Measurements from ENCODE around the gene PROKR1.
"Not testable (repeated sequence)": the region's sequence is repeated elsewhere in the genome, so short reads cannot be mapped to it uniquely, and the experiment has no call there.

PROKR1 gene

DNA sequence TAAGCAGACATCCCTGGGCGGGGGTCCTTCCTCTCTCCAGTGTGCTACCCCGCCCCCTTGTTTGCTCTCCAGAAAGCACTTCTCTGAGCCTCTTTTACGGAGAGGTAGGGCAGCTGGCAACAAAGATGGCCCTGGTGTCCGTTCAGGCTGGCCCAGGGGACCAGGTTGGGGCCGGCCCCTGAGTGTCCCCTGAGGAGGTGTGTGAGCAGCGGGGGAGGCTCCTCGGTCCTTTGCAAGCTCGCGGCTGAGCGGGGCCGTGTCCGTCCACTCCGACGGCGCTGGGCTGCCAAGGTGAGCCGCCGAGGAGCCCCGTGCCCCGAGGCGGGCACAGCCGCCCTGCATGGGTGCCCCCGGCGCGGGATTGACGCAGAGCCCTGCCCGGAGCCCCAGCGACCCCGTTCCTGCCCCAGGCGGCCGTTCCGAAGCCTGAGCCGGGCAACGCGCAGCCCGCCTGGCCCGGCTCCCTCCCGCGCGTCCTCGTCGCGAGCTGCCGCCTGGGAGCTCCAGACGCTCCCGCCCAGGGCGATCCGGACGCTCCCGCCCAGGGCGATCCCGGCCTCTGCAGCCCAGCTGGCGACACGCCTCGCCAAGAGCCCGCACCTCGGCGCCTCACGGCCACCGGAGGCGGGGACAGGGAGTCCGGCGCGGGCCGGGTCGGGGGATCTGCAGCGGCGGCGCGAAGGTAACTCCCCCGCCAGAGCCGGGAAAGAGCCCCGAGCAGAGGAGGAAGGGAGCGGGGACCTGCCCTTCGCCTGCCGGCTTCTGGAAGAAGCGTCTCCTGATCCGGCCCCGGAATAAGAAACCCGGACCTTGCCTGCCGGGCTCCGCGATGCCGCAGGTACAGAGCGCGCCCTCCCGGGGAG is at the start of gene PROKR1:
PROKR1 (plus strand) TSS at position 569 of the 863 bp plus-strand sequence. CDS start 2,243 bp downstream, outside the sequence.
- no peak for DNase-seq

- DNase-seq: no peak
Measured at GRCh38 chr2:68594041-68594440, 49.3 kb upstream of the PROKR1 start.

DNA sequence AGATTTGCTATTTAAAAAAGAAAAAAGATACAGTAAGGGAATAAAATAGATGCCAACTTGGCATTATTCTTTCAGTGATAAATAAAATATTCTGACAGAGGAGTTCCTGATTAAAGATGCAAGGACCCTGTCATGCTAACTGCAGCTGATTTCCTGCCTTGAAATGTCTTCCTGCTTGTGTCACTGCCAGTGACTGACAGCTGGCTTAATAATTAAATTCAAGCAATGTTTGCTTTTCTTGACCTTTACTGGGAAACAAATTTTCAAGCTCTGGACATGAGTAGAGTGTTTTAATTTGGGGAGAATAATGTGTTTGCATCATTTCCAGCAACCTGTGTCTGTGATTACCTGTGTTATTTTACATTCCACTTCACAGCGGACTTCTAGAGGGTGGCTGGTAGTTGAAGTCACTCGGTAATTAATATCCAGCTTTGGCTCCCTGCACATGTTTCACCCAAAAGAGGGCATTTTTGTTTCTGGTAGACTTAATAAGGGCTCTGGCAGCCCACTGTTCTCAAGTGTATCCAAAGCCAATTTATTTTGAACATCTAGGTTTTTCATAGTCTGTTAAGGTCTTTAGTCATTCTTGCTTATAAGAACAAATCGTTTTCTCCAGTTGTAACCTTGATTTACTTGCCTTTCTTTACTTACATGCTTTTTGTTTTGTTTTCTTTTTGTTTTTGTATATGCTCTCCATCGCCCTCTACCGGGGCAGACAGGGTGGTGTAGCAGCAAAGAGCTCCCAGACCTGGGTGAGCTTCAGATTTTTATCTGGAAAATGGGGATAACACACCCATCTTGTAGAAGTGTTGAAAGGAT is 48.5 kb upstream of the PROKR1 start:
- DNase-seq: peak; percentile 33

GRCh38 chr2:68595493-68595785 is 47.9 kb upstream of the PROKR1 start:
- not testable (repeated sequence) for DNase-seq

DNA sequence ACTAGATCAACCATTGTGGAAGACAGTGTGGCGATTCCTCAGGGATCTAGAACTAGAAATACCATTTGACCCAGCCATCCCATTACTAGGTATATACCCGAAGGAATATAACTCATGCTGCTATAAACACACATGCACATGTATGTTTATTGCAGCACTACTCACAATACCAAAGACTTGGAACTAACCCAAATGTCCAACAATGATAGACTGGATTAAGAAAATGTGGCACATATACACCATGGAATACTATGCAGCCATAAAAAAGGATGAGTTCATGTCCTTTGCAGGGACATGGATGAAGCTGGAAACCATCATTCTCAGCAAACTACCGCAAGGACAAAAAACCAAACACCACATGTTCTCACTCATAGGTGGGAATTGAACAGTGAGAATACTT is 42.9 kb upstream of the PROKR1 start:
- DNase-seq: not testable (repeated sequence)

DNA sequence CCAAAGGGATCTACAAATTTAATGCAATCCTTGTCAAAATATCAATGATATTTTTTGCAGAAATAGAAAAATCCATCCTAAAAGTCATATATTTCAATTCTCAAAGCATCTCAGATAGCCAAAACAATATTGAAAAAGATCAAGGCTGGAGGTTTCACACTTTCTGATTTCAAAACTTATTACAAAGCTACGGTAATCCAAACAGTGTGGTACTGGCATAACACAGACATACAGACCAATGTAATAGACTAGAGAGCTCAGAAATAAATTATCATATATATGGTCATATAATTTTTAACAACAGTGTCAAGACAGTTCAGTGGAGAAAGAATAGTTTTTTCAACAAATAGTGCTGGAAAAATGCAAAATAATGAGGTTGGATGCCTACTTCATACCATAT is 40.3 kb upstream of the PROKR1 start:
- DNase-seq: no peak

DNA sequence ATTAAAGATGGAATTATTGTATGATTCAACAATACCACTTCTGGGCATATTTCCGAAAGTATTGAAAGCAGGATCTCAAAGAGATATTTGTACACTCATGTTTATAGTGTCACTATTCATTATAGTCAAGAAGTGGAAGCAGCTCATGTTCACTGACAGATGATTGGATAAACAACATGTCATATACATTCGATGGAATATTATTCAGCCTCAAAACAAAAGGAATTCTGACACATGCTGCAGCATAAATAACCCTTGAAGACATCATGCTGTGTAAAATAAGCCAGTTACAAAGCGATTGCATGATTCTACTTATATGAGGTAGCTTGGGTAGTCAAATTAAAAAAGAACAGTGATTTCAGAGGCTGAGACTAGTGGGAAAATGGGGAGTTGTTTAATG is 39.3 kb upstream of the PROKR1 start:
- DNase-seq: no peak

DNA sequence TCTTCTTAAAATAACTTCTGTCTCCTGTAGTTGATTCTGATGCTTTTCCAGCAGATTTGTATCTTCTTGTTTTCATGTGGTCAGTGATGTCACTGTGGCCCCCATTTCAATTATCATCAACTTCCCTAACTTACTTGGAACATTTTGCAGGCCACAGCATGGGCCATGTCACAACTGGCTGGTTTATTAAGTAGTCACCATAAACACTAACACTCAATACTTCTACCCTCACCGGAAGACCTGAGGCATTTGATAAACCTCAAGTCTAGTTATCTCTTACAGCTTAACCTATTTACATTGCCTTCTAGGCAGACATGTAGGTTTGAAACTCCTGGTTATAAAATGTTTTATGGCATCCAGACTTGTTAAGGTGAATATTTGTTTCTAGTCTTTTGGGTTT is 37.4 kb upstream of the PROKR1 start:
- no peak for DNase-seq

DNA sequence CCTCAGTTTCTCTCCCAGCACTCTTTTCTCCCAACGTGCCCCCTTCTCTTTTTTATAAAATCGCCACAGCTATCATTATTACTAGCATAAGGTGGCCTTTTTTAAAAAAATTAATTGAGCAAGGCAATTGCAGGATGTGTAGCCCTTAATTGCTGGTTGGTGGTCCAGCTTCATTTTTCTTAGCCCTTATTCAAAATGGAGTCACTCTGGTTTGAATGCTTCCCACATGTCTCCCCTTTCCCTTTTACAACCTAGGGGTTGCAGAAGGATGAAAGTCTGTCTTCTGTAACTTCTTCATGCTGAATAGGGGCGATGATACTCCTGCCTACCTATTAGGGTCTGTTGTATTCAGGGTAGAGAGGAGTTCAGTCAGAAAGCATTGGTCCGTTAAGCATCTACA is 36.6 kb upstream of the PROKR1 start:
- DNase-seq: no peak

GRCh38 chr2:68607837-68608236 is 35.5 kb upstream of the PROKR1 start:
- DNase-seq: no peak

GRCh38 chr2:68612765-68613519 is 30.4 kb upstream of the PROKR1 start:
- DNase-seq: no peak

GRCh38 chr2:68620772-68621171 is 22.6 kb upstream of the PROKR1 start:
- DNase-seq: no peak

DNA sequence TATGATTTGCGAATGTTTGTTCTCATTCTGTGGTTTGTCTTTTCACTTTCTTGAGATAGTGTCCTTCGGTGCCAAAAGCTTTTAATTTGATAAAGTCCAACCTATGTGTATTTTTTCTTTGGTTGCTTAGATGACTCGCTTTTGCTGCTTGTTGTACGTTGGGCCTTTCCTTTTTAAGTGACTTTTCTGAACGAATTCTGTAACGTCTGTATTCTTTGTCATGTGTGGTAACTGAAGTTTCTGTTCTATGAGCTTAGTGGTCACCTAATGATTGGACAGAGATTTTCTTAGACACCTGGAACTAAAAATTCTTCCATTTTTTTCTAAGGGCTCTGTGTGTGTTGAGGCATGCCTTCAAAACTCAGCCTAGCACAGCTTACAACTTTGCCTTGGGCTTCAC is 19.6 kb upstream of the PROKR1 start:
- no peak for DNase-seq

DNA sequence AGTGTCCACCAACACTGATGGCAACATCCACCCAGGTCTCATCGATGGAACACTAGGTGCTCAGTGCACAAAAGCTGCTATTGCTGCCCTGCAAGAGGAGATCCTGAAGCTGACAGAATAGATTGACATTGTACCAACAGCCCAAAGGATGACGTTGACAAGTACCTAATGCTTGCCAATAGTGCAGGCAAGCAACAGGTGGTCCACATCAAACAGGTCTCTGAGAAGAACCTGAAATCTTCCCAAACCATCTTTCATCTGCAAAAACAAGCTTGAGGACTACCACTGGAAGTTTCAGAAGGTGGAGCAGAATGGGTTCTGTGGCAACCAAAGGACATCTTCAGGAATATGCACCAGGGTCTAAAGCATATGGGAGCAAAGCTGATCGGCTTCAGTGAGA is 15.8 kb upstream of the PROKR1 start:
- DNase-seq: no peak

DNA sequence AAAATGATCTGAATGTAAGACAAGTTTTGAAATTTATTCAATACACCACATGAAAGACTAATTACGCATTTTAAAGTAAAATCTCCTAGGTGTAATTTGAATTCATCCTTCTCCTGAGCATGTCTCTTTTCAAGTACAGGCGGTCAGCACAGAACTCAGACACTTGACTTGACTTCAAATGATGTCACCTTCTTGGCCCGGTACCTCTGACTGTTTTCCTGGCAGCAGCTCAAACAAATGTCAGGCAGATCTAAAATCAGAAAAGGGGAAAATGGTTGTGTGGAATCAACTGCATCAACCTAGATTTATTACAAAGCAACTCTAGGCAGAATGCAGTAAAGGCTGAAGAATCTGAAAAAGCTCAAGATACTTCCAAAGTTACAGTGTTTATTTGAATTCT is 11.4 kb upstream of the PROKR1 start:
- no peak for DNase-seq

GRCh38 chr2:68637047-68637446 is 6.3 kb upstream of the PROKR1 start:
- DNase-seq: no peak

DNA sequence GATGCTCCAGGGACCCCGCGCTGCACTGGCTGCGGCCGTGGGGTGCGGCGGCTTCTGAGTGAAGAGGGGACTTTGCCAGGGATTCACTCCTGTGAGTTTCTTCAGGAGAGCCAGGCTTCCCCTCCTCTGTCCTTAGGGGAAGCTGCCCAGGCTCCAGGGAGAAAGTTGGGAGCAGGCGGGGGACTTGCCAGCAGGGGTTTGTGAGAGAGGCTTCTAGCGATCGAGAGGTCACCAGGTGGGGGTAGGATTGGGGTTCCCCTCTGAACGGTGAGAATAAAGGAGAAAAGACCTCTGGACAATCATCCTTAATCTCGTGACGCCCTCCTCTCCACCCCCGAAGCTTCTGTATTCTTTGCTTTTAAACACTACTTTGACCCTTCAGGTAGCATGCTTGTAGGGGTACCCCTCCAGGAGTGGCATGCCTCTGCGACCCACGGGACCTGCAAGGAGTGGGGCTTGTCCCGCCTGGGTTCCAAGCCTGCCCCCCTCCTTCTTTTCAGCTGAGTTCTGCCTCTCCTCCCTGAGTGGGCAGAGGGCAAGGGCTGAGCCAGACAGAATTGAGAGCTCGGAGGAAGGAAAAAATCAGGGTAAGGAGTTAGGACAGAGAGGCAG is 601 bp downstream of the PROKR1 start:
- no peak for DNase-seq

GRCh38 chr2:68645523-68645922 is 2.1 kb downstream of the PROKR1 start:
- no peak for DNase-seq

GRCh38 chr2:68646303-68646702 is 2.9 kb downstream of the PROKR1 start:
- DNase-seq: no peak

DNA sequence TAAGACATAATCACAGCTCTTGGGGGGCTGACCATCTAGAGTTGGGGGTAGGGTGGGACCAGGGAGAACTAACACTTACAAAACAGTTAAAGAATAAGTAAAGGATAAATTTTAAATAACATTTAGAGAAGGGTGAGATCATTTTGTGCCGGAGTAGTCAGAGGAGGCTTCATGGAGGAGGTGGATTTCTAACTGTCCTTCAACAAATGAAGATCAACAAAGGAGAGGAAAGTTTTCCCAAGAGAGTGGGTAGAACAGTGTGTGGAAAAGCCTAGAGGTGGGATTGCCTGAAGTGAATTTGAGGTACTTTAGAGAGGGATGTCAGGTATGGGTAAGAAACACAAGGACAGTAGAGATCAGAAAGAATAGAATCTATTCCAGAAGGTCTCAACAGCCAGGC is 7.3 kb downstream of the PROKR1 start:
- no peak for DNase-seq

DNA sequence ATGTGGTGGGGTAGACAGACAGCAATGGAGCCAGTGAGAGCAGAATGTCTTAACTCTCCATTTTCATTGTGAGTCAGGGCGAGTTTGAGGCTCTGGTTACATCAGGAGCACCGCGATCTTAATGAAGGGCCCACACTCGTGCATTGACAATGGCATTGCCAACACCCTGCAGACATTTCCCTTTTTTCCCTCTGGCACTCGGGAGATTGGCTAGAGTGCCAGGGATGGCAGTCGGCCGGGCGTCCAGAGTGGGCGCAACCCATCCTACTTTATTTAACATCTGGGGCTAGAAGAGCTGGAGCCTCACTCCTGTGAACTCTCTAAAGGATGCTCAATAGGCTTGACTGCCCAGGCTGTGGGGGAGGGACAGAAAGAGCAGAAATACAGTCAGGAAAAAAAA is 9.7 kb downstream of the PROKR1 start:
- no peak for DNase-seq

- DNase-seq: peak; percentile 16
Measured at GRCh38 chr2:68653538-68653982, 10.2 kb downstream of the PROKR1 start.

GRCh38 chr2:68658266-68658665 is 14.9 kb downstream of the PROKR1 start:
- DNase-seq: no peak
